ENCODE data around the gene OR2D2. TPM values are rescaled to one million over a fixed set of nuclear protein-coding genes. Genes with fewer than 3 reads are reported as not detected.
A peak's percentile ranks its signal among the peaks of the same experiment; 100 is the strongest.
"Not testable (repeated sequence)": the region's sequence is repeated elsewhere in the genome, so short reads cannot be mapped to it uniquely, and the experiment has no call there.

The OR2D2 gene
- total RNA-seq, 1 experiment from 2014 or later, result not detected

GRCh38 chr11:6864438-6864837 is 27.9 kb downstream of the OR2D2 start:
- H3K9me3 Mint-ChIP-seq (ENCODE audit: low read depth, unreplicated experiment), result no peaks in the 10 kb centered on the region
- CTCF ChIA-PET, result no interaction called here
- H3K27me3 Mint-ChIP-seq (ENCODE audit: unreplicated experiment), result no peaks in the 10 kb centered on the region
- H3K4me1 Mint-ChIP-seq (ENCODE audit: low read depth, unreplicated experiment), result no peaks in the 10 kb centered on the region
- intact Hi-C loops (cut with micrococcal nuclease; ENCODE audit: unreplicated experiment), result no loop called here
- no peak overlapping the region for H3K27ac Mint-ChIP-seq (ENCODE audit: unreplicated experiment)
- no TSS peak for BruUV-seq (replicated peaks)
- no peak overlapping the region for H3K4me3 Mint-ChIP-seq (ENCODE audit: low read depth, unreplicated experiment)
- TF ChIP-seq CTCF (IDR thresholded peaks at IDR 0.05; ENCODE audit: unreplicated experiment), result no peak
- no peaks in the 10 kb centered on the region for H3K36me3 Mint-ChIP-seq (ENCODE audit: insufficient read depth, unreplicated experiment)
- no peak for DNase-seq

GRCh38 chr11:6862961-6863360 is 29.3 kb downstream of the OR2D2 start, which contains the start of gene OR10A2:
Gene OR10A2 (plus strand): TSS chr11:6863057. CDS start chr11:6869755, 6,698 bp downstream.
- H3K4me1 Mint-ChIP-seq (ENCODE audit: low read depth, unreplicated experiment), result no peaks in the 10 kb centered on the region
- H3K9me3 Mint-ChIP-seq (ENCODE audit: low read depth, unreplicated experiment), result no peaks in the 10 kb centered on the region
- no TSS peak for BruUV-seq (replicated peaks)
- intact Hi-C loops (cut with micrococcal nuclease; ENCODE audit: unreplicated experiment), result no loop called here
- no peak for DNase-seq
- no peak for TF ChIP-seq CTCF (IDR thresholded peaks at IDR 0.05; ENCODE audit: unreplicated experiment)
- no peak within 1 kb of the TSS for H3K27ac Mint-ChIP-seq (ENCODE audit: unreplicated experiment)
- no peaks in the 10 kb centered on the region for H3K27me3 Mint-ChIP-seq (ENCODE audit: unreplicated experiment)
- CTCF ChIA-PET, result no interaction called here
- H3K4me3 Mint-ChIP-seq (ENCODE audit: low read depth, unreplicated experiment), result no peak within 1 kb of the TSS
- no peaks in the 10 kb centered on the region for H3K36me3 Mint-ChIP-seq (ENCODE audit: insufficient read depth, unreplicated experiment)

- no peak for DNase-seq
- no TSS peak for BruUV-seq (replicated peaks)
- no peak overlapping the region for H3K4me3 Mint-ChIP-seq (ENCODE audit: low read depth, unreplicated experiment)
- intact Hi-C loops (cut with micrococcal nuclease; ENCODE audit: unreplicated experiment), result no loop called here
- no peaks in the 10 kb centered on the region for H3K27me3 Mint-ChIP-seq (ENCODE audit: unreplicated experiment)
- no peaks in the 10 kb centered on the region for H3K36me3 Mint-ChIP-seq (ENCODE audit: insufficient read depth, unreplicated experiment)
- H3K9me3 Mint-ChIP-seq (ENCODE audit: low read depth, unreplicated experiment), result peaks cover 3% of the 10 kb centered on the region
- no peak for TF ChIP-seq CTCF (IDR thresholded peaks at IDR 0.05; ENCODE audit: unreplicated experiment)
- no peaks in the 10 kb centered on the region for H3K4me1 Mint-ChIP-seq (ENCODE audit: low read depth, unreplicated experiment)
- H3K27ac Mint-ChIP-seq (ENCODE audit: unreplicated experiment), result no peak overlapping the region
- CTCF ChIA-PET, result no interaction called here
These were observed 35.4 kb downstream of the OR2D2 start for GRCh38 chr11:6856871-6857270.

GRCh38 chr11:6855971-6856541 is 36.2 kb downstream of the OR2D2 start:
- peak; percentile 3 for DNase-seq
- no TSS peak for BruUV-seq (replicated peaks)
- TF ChIP-seq CTCF (IDR thresholded peaks at IDR 0.05; ENCODE audit: unreplicated experiment), result no peak
- no peaks in the 10 kb centered on the region for H3K4me1 Mint-ChIP-seq (ENCODE audit: low read depth, unreplicated experiment)
- CTCF ChIA-PET, result no interaction called here
- no peaks in the 10 kb centered on the region for H3K36me3 Mint-ChIP-seq (ENCODE audit: insufficient read depth, unreplicated experiment)
- H3K27me3 Mint-ChIP-seq (ENCODE audit: unreplicated experiment), result no peaks in the 10 kb centered on the region
- peaks cover 6% of the 10 kb centered on the region for H3K9me3 Mint-ChIP-seq (ENCODE audit: low read depth, unreplicated experiment)
- intact Hi-C loops (cut with micrococcal nuclease; ENCODE audit: unreplicated experiment), result no loop called here
- H3K4me3 Mint-ChIP-seq (ENCODE audit: low read depth, unreplicated experiment), result no peak overlapping the region
- no peak overlapping the region for H3K27ac Mint-ChIP-seq (ENCODE audit: unreplicated experiment)

GRCh38 chr11:6854801-6855200 is 37.5 kb downstream of the OR2D2 start:
- H3K4me3 Mint-ChIP-seq (ENCODE audit: low read depth, unreplicated experiment); DNase-seq; H3K4me1 Mint-ChIP-seq (ENCODE audit: low read depth, unreplicated experiment); H3K27ac Mint-ChIP-seq (ENCODE audit: unreplicated experiment); intact Hi-C loops (cut with micrococcal nuclease; ENCODE audit: unreplicated experiment); CTCF ChIA-PET; H3K27me3 Mint-ChIP-seq (ENCODE audit: unreplicated experiment); BruUV-seq (replicated peaks); H3K36me3 Mint-ChIP-seq (ENCODE audit: insufficient read depth, unreplicated experiment): not testable (repeated sequence)
- H3K9me3 Mint-ChIP-seq (ENCODE audit: low read depth, unreplicated experiment), result peaks cover 11% of the 10 kb centered on the region

All from Calu3 (cell line).